Smooth muscle cell (in vitro differentiated cells): Measurements from ENCODE around the gene VSIG2. TPM values are rescaled to one million over a fixed set of nuclear protein-coding genes. Genes with fewer than 3 reads are reported as not detected.

Experiments
- DNase-seq: peaks from one replicate; lab custom pipeline; 2025; ENCODE audit not compliant: unreplicated experiment; lab: John Stamatoyannopoulos, UW
- H2AFZ ChIP-seq: fragments of 200-600 bp; sonication (generic); 2 replicates; pipeline ENCODE4 v1.6.0; 2016; ENCODE audit warnings: antibody characterized with exemption, low read depth, mild to moderate bottlenecking
- H3F3A ChIP-seq: fragments of 200-600 bp; sonication (generic); 2 replicates; pipeline ENCODE4 v1.6.0; 2017; ENCODE audit warnings: antibody characterized with exemption, low read depth
- H3K27ac ChIP-seq: fragments of 200-600 bp; sonication (generic); 2 replicates; pipeline ENCODE4 v1.5.1; 2016; ENCODE audit warnings: low read depth, mild to moderate bottlenecking
- H3K27me3 ChIP-seq: fragments of 200-600 bp; sonication (generic); 2 replicates; pipeline ENCODE4 v1.6.1; 2016; ENCODE audit warnings: low read depth, mild to moderate bottlenecking
- H3K36me3 ChIP-seq: fragments of 200-600 bp; sonication (generic); 2 replicates; pipeline ENCODE4 v1.5.1; 2016; ENCODE audit warnings: low read depth
- H3K4me1 ChIP-seq: fragments of 200-600 bp; sonication (generic); 2 replicates; pipeline ENCODE4 v1.5.1; 2016; ENCODE audit warnings: low read depth
- H3K4me2 ChIP-seq: fragments of 200-600 bp; sonication (generic); 2 replicates; pipeline ENCODE4 v1.6.0; 2016; ENCODE audit warnings: mild to moderate bottlenecking
- H3K4me3 ChIP-seq: fragments of 200-600 bp; sonication (generic); 2 replicates; pipeline ENCODE4 v1.5.1; 2016; ENCODE audit warnings: mild to moderate bottlenecking
- H3K79me2 ChIP-seq: fragments of 200-600 bp; sonication (generic); 2 replicates; pipeline ENCODE4 v1.6.0; 2016; ENCODE audit warnings: low read depth, mild to moderate bottlenecking
- H3K9ac ChIP-seq: fragments of 200-600 bp; sonication (generic); 2 replicates; pipeline ENCODE4 v1.6.0; 2016; ENCODE audit warnings: low read depth
- H3K9me3 ChIP-seq: fragments of 200-600 bp; sonication (generic); replicated peaks from 2 replicates; pipeline ENCODE4 v1.5.1; 2016; ENCODE audit warnings: low read depth
- H4K20me1 ChIP-seq: fragments of 200-600 bp; sonication (generic); 2 replicates; pipeline ENCODE4 v1.6.0; 2016; ENCODE audit warnings: low read depth
- CTCF ChIP-seq: fragments of 200-600 bp; sonication (generic); IDR thresholded peaks from 2 replicates; pipeline ENCODE4 v1.5.1; 2017; ENCODE audit warnings: borderline replicate concordance, mild to moderate bottlenecking, antibody characterized with exemption; ENCODE audit not compliant: insufficient read depth, poor library complexity, severe bottlenecking
- WGBS: methylation state at CpG from one replicate; pipeline ENCODE4 v1.1.7; 2016; ENCODE audit warnings: low lambda C conversion rate; 5-methylcytosine and 5-hydroxymethylcytosine counted together
- polyA plus RNA-seq: library from polyadenylated mRNA; unstranded; fragments of >200 nt; fragmentation: Nextera tagmentation; extraction: Ambion mirVana; gene quantifications from 2 replicates; pipeline ENCODE4 v1.2.1, GENCODE V29; 2016
- total RNA-seq: library from RNA; depleted of rRNA; stranded (reverse); fragments of >200 nt; gene quantifications from 2 replicates; pipeline ENCODE4 v1.2.3, GENCODE V29; 2014

VSIG2 gene
- total and polyA plus RNA-seq, 2 experiments from 2014 or later, result not detected

GRCh38 chr11:124762105-124762623, 10.1 kb upstream of the VSIG2 start, which contains the start of gene ESAM:
TSS of gene ESAM (minus strand) at chr11:124762290. CDS start at chr11:124762154, 136 bp downstream.
- Histone ChIP-seq H3K4me2 (peak within 1 kb of the TSS; percentile 95), H3K4me1 (peaks cover 39% of the 10 kb centered on the region), H3K9me3 (no peaks in the 10 kb centered on the region), H3F3A (no peaks in the 10 kb centered on the region), H3K27me3 (peaks cover 58% of the 10 kb centered on the region), H2AFZ (no peak within 1 kb of the TSS), H3K4me3 (peak within 1 kb of the TSS; percentile 53), H4K20me1 (peaks cover 43% of the 10 kb centered on the region), H3K27ac (no peak within 1 kb of the TSS), H3K36me3 (no peaks in the 10 kb centered on the region), H3K79me2 (no peaks in the 10 kb centered on the region), H3K9ac (no peak within 1 kb of the TSS)
- no peak for TF ChIP-seq CTCF
- DNase-seq, result no peak
- 3% methylated on average over 16 of the region's 55 CpGs for WGBS

- Histone ChIP-seq H3K9ac (no peak overlapping the region), H3K9me3 (no peaks in the 10 kb centered on the region), H3K4me1 (peaks cover 39% of the 10 kb centered on the region), H3K27me3 (peaks cover 64% of the 10 kb centered on the region), H3K4me3 (peak overlapping the region; percentile 53), H3F3A (no peaks in the 10 kb centered on the region), H4K20me1 (peaks cover 43% of the 10 kb centered on the region), H3K36me3 (no peaks in the 10 kb centered on the region), H3K27ac (no peak overlapping the region), H3K4me2 (peak overlapping the region; percentile 95), H2AFZ (no peak overlapping the region), H3K79me2 (no peaks in the 10 kb centered on the region)
- TF ChIP-seq CTCF, result no peak
- WGBS, result 9% methylated on average over 24 of the region's 25 CpGs
- no peak for DNase-seq
These were observed 9.4 kb upstream of the VSIG2 start for GRCh38 chr11:124761301-124762104.

- Histone ChIP-seq H2AFZ (no peak overlapping the region), H3K36me3 (no peaks in the 10 kb centered on the region), H3K27ac (no peak overlapping the region), H3K9me3 (no peaks in the 10 kb centered on the region), H3K4me3 (no peak overlapping the region), H3K9ac (no peak overlapping the region), H3K27me3 (peaks cover 70% of the 10 kb centered on the region), H4K20me1 (peaks cover 43% of the 10 kb centered on the region), H3K4me1 (peaks cover 39% of the 10 kb centered on the region), H3F3A (no peaks in the 10 kb centered on the region), H3K79me2 (no peaks in the 10 kb centered on the region), H3K4me2 (no peak overlapping the region)
- no peak for TF ChIP-seq CTCF
- 73% methylated on average over 3 of the region's 3 CpGs for WGBS
- no peak for DNase-seq
These were observed 8.8 kb upstream of the VSIG2 start for GRCh38 chr11:124760806-124761205.

- Histone ChIP-seq H3K36me3 (no peaks in the 10 kb centered on the region), H4K20me1 (peaks cover 43% of the 10 kb centered on the region), H2AFZ (no peak overlapping the region), H3K79me2 (no peaks in the 10 kb centered on the region), H3K4me1 (peaks cover 39% of the 10 kb centered on the region), H3K9me3 (no peaks in the 10 kb centered on the region), H3F3A (no peaks in the 10 kb centered on the region), H3K4me3 (no peak overlapping the region), H3K4me2 (no peak overlapping the region), H3K27me3 (peaks cover 70% of the 10 kb centered on the region), H3K9ac (no peak overlapping the region), H3K27ac (no peak overlapping the region)
- WGBS, result 15% methylated on average over 25 of the region's 25 CpGs
- no peak for TF ChIP-seq CTCF
- no peak for DNase-seq
These were observed 8.2 kb upstream of the VSIG2 start for GRCh38 chr11:124760205-124760652.
